HG02852 (cell line): ENCODE results near the gene LAMTOR3.
A peak's percentile ranks its signal among the peaks of the same experiment; 100 is the strongest.

Experiments
- ATAC-seq: cut with Tn5 transposase; IDR thresholded peaks from one replicate; pipeline ENCODE4 v1.9.1; 2021; ENCODE audit warnings: mild to moderate bottlenecking, moderate library complexity; ENCODE audit not compliant: unreplicated experiment

Gene LAMTOR3, protein sequence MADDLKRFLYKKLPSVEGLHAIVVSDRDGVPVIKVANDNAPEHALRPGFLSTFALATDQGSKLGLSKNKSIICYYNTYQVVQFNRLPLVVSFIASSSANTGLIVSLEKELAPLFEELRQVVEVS

DNA sequence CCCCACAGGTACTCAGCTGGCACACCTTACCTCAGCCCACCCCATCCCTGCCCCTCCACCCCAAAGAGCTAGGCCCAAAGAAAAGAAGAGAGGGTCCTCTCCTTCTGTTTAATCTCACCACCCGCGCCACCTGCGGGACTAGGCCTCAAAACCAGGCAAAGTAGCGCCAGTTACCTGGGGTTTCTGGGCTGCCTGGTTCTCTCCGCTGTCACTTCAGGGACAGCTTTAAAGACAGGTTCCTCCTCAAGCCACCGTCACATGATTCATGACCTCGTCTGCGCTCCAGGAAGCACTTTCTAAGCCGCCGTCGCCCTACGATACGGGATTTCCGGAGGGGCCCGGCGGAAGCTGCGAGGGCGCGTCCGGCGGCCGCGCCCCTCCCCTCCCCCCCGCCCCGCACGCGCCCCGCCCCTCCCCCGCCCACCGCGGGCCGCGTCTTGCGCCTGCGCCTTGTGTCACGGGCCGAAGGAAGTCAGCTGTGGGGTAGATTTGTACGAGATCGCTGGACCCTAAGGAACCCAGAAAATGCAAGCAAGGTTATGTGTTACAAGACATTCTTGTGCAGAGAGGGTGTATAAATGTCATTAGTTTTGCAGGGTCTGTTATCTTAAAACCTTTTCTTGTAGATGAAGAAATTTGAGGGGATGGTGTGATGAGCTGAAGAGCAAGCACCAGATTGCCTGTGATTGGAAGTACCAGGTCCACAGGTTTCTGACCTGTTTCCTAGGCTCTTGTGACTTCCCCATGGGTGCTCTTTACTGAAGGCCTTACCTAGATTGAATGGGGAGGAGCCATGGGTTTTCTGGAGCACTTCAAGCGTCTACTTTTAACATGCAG is at the start of gene LAMTOR3:
Gene LAMTOR3, minus strand, starts transcription at position 267 of the 837 bp plus-strand sequence. CDS start 464 bp downstream, outside the sequence.
- ATAC-seq = peak; percentile 99

DNA sequence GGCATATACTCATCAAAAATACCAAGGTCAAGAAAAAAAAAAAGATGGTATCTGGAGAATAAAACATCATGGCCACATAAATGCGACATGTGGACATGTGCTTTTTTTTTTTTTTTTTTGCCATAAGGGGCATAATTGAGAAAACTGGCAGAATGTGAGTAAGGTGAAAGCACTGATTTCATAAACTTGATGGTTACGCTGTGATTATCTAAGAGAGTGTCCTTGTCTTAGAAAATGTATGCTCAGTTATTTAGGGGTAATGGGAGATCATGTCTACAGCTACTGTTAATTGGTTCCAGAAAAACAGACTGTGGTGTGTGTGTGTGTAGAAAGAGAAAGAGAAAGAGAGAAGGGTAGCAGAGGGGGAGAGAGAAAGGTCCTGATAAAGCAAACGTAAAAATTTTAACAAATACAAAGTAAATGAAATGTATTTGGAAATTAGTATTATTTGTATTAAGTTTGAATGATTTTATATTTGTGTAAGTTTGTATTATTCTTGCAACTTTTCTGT is 44.1 kb upstream of the LAMTOR3 start:
- ATAC-seq = no peak

DNA sequence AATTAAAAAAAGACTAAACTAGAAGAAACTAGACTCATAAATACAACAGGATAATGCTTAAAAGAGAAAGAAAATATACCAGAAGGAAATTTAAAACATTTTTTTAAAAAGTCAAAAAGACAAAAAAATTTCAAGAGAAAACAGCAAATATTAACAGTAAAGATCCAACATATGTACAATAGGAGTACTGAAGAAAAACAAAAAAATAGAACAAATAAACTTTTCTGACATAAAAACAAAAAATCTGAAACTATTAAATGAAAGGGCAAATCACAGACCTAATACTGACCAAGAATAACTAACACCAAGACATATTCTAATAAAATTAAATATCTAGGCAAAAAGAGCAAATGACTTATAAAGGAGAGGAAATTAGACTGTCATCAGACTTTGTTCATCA is 40.7 kb upstream of the LAMTOR3 start:
- no peak for ATAC-seq

DNA sequence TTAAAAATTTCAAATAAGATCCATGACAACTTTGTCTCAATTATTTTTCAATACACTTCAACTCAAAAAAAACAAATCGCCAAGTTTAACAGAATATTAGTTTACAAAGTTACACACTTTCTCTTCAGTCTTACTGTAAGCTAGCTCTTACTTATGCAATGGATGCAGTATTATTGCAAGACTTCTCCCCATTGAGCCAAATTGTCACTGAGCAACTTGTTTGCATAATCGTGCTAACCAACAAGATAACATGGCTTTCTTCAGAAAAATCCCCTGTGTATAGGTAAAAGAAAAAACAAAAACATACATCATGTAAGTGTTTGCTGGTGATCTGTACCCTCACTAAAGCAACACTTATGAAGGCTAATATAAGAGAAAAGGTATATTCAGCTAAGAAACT is 33.3 kb upstream of the LAMTOR3 start:
- ATAC-seq = no peak

DNA sequence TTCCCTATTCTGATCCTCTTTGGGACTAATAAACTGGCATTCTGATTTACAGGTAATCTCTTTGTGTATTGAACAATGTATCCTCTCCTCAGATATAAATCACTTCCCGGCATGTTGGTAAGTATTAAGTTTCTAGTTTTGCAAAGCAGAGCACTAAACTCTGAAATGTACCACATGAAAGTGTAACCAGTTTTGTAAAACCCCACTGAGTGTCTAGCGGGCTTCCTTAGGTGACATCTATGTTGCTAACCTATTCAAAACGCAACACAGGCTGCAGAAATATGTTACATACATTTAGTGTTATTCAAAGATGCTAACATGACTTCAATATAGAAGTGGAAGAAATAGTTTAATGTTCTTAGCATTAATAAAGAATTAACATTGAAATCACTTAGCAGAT is 26.9 kb upstream of the LAMTOR3 start:
- ATAC-seq = no peak

DNA sequence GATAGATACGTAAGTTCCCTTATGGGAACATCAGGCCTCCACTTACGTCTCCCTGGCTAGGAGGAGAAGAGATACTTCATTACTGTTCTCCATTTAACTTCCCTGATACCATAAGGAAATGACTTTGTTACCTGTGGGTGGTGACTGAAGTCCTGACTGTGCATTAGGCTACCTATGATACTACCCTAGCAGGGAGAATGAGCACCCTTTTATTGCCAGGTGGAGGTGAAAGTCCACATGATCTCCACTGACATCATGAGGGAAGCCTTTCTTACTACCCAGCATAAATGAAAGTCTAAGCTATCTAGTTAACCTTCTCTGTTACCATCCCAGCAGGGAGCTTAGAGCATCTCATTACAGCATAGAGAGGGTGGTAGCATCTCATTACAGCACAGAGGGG is 24.4 kb upstream of the LAMTOR3 start:
- no peak for ATAC-seq

DNA sequence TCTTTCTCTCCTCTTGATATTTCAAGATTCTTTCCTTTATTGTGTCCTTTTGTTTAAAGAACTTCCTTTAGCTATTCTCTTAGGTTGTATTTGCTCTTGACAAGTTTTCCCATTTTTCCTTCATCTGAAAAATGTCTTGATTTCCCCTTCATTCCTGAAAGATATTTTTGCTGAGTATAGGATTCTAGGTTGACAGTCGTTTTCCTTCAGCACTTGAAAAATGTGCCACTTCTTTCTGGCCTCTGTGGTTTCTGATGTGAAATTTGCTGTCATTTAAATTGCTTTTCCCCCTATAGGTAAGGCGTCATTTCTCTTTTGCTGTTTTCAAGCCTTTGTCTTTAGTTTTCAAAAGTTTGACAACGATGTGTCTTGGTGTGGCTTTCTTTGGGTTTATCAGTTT is 23.3 kb upstream of the LAMTOR3 start:
- ATAC-seq = no peak

DNA sequence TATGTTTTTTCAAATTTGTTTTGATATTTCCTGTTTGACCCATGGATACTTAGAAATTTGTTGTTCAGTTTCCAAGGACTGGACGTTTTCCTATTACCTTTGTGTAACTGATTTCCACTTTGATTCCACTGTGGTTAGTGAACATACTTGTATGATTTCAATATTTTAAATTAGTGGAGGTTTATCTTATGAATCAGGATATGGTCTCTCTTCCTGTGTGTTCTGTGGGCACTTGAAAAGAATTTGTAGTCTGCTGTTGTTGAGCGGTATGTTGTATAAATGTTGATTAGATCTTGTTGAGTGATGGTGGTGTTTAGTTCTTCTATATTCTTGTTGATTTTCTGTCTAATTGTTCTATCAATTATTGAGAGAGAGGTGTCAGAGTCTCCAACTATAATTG is 21.2 kb upstream of the LAMTOR3 start:
- no peak for ATAC-seq

DNA sequence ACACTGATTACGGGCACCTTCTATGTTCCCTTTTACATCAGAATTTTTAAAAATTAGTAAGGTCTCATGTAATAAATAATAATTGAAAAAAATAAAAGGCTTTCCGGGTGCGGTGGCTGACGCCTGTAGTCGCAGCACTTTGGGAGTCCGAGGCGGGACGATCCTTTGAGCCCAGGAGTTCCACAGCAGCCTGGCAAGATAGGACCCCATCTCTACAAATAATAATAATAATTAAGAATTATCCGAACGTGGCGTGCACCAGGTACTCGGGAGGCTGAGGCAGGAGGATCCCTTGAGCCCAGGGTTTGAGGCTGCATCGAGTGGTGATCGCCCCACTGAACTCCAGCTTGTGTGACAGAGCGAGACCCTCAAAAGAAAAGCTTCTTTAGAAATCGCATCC is 771 bp upstream of the LAMTOR3 start:
- ATAC-seq = no peak

DNA sequence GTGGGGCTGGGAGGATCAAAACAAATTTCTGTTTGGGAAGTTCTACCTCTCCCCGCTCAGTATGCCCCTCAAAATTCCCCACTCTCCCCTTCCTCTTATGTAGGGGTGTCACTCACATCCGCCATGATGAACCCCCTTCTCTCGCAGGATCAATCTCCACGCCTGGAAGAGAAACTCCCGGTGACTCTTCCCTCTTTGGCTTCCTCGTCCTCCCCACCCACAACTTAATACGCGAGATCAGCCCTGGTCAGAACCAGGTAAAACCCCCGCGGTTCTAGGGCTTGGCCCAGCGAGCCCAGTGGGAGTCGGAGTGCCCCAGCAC is 427 bp downstream of the LAMTOR3 start:
- ATAC-seq = no peak

DNA sequence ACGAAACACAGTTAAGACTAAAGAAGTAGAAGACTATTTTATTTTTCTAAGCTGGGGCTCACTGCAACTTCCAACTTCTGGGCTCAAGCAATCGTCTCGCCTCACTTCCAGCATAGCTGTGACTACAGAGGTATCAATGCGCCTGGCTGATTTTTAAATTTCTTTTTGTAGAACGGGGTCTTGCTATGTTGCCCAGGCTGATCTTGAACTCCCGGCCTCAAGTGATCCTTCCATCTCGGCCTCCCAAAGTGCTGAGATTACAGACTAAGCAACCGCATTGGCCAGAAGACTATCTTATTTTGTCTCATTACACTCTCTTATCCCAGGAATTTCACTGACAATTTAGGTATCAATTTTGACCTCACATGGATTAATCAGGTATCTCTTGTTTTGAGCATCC is 1.2 kb downstream of the LAMTOR3 start:
- no peak for ATAC-seq

DNA sequence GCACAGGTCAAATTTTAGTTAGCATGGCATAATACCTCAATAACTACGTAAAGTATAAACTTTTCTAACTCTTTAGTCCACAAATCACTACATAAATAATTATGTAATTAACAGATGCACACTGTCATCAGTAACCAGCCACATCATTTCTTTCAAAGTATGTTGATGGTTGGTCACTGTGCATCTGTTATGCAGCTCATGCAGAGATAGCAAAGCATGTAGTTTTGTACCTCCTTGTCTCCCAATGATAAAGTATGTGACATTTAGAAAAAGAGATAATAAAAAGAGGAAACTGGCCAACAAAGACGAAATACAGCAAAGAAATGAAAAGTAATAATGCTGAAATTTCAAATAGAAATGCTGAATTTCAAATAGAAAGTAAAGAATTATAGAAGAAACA is 2.9 kb downstream of the LAMTOR3 start:
- no peak for ATAC-seq

DNA sequence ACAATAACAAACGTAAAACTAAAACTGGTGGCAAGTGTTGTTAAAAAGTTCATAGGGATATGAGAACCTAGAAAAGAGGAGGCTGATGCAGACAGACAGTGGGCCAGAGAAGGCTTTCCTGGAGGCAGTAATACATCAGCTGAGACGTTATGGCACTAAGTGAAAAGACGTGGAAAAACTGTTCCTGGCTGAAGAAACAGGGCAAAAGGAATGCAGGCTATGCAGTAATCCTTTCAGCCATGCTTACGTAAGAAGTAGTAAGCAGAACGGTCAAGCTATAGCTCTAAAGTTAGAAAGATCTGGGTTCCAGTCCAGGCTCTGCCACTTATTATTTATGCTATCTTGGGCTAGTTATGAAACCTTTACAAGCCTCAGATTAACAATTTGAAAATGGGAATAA is 6.4 kb downstream of the LAMTOR3 start:
- ATAC-seq = no peak

DNA sequence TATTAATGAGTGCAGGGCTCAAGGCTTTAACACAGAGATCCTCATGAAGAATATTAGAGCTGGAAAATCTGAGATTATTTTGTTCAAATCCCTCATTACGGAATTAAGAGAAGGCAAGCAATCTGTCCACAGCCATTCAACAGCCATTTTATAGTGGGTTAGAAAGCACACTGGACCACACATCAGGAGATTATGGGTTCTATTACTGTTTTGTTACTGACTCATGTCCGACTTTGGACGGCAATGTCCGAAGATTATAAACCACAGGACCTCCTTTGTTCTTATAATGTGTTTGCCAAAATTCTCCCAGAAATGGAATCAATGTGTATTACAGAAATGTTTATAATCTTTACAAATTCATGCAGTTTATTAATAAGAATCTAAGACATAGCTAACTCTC is 8.1 kb downstream of the LAMTOR3 start:
- ATAC-seq = no peak

DNA sequence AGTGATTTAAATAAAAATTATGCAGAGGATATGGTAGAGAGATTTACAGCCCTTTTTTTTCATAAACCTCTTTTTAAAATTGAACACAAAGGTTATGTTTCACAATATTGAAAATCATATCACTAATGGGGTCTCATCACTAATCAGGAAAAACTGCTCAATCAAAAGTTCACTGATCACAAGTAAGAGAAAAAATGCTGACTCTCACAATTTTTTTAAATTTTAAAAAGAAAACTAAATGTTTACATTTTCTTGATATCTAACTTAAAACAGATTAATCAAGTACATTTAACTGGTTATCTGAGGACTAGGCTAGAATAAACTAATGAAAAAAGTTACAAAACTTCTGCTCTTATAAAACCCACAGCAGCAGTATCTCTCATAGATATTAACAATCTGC is 8.5 kb downstream of the LAMTOR3 start:
- ATAC-seq = no peak

DNA sequence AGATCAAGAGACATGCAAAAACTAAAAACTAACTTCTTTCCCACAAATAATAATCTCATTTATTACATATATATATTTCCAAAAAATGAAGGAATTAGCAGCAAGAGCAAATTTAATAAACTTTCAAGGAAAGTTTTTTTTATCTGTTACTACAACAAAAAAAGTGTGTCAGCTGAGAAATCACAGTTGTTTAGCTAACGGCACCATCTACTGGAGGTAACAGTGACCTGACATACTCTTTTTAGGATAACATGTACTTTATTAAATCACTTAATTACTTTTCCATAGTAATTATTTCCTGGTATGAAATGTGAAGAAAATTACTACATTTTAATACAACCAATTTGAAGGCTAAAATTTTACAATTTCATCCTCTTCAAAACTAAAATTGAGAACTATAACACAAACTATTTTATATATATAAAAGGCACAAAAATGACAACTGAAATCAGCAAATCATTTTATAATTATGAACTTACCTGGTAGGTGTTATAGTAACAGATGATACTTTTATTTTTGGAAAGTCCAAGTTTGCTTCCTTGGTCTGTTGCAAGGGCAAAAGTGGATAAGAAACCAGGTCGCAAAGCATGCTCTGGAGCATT is 9.1 kb downstream of the LAMTOR3 start:
- ATAC-seq = no peak

DNA sequence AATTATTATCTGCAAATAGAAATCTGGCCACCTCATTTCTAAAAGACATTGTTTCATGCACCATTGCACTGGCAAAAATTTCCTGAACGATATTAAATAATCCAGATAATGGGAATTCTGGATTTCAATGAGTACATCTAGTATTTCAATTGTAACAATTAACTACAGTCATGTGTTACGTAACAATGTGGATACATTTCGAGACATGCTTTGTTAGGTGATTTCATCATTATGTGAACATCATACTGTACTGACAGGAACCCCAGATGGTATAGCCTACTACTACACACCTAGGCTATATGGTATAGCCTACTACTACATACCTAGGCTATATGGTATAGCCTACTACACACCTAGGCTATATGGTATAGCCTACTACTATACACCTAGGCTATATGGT is 14.8 kb downstream of the LAMTOR3 start:
- ATAC-seq = no peak

DNA sequence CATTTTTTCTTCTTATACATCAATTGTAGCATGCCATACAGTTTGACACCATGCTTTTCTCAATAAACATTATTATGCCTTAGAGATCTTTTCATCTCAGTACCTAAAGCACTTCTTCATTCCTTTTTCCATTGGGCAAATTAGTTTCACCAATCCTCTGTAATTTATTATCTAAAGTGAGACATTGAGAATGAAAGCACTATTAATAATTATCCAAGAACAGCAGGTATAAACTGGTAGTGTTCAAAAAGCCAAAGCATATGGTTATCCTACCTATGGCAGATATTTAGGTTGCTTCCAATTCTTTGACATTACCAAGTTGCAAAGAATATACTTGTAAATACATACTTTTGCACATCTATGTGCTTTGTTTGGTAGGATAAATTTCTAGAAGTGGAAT is 15.6 kb downstream of the LAMTOR3 start:
- no peak for ATAC-seq

DNA sequence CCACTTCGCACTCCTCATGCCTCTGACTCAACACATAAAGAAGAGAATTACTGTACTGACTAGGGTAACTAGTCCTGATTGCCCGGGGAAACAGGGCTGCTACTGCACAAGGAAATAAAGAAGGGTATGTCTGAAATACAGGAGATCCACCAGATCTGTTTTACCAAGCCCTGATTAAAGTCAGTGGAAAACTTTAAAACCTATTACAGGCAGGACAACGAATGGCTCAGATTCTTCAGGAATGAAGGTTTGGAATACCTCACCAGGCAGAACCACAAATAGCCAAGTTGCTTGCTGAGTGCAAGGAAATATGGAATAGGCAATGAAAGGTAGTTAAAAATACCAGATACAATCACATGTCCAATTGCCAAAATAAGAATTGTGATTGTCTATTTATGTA is 17.3 kb downstream of the LAMTOR3 start:
- no peak for ATAC-seq

DNA sequence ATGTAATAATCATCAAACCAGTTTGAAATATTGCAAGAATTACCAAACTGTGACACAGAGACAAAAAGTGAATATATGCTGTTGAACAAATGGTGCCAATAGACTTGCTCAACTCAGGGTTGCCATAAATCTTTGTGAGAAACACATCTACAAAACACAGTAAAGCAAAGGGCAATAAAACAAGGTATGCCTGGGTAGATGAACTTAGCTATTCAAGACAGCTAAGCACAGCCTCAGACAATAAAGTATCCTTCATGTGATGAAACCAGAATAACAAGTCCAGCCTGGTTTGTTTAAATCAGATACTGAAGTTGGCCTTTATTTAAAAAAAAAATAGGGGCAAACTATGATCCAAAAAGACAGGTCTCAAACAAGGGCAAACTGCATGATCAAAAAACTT is 19.2 kb downstream of the LAMTOR3 start:
- ATAC-seq = no peak

DNA sequence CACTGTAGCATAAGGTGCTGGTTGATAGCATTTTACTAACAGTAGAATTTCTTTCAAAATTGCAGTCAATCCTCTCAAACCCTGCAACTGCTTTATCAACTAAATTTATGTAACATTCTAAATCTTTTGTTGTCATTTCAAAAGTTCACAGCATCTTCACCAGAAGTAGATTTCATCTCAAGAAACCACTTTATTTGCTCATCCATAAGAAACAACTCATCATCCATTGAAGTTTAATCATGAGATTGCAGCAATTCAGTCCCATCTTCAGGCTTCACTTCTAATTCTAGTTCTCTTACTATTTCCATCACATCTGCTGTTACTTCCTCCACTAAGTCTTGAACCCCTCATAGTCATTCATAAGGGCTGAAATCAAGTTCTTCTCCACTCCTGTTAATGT is 21.7 kb downstream of the LAMTOR3 start:
- no peak for ATAC-seq

DNA sequence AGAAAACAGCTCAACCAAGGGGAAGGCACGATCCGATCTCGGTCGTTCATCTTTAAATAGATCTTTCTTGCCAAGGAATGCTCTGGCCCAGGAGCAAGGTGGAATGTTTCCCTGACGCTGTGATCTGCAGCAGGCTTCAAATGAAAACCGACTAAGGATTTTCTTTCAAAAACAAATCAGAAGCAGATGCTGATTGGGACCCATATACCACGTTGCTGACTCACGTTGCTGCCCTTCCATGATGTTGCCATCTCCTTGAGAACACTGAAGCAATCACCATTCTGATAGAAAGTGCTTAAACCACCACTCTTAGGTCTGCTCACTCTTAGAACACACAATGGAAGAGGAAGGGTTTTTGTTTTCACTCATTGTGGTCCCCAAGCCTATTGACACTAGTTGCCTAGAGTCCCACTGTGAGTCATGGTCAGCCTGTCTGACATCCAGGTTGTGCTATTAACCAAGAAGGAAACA is 26.1 kb downstream of the LAMTOR3 start:
- ATAC-seq = peak; percentile 60
